Measurements from ENCODE around the gene CCDC149.
"Not testable (repeated sequence)": the region's sequence is repeated elsewhere in the genome, so short reads cannot be mapped to it uniquely, and the experiment has no call there.

Gene CCDC149

GRCh38 chr4:24915121-24915922 is 2.5 kb upstream of the CCDC149 start:
- no peak for DNase-seq (ENCODE audit: low read depth)

- DNase-seq (ENCODE audit: low read depth), result no peak
Observed at GRCh38 chr4:24914460-24914859, 1.6 kb upstream of the CCDC149 start.

- DNase-seq (ENCODE audit: low read depth), result no peak
Observed at GRCh38 chr4:24913119-24913485, 260 bp upstream of the CCDC149 start.

GRCh38 chr4:24910499-24910898 is 2.3 kb downstream of the CCDC149 start:
- no peak for DNase-seq (ENCODE audit: low read depth)

- DNase-seq (ENCODE audit: low read depth), result not testable (repeated sequence)
Observed at GRCh38 chr4:24909606-24910005, 3.2 kb downstream of the CCDC149 start.

GRCh38 chr4:24897639-24898038 is 15.2 kb downstream of the CCDC149 start:
- DNase-seq (ENCODE audit: low read depth), result no peak

GRCh38 chr4:24896977-24897376 is 15.9 kb downstream of the CCDC149 start:
- DNase-seq (ENCODE audit: low read depth), result no peak

- no peak for DNase-seq (ENCODE audit: low read depth)
Observed at GRCh38 chr4:24896056-24896455, 16.8 kb downstream of the CCDC149 start.

GRCh38 chr4:24895461-24895860 is 17.4 kb downstream of the CCDC149 start:
- DNase-seq (ENCODE audit: low read depth), result no peak

GRCh38 chr4:24894846-24895245 is 18.0 kb downstream of the CCDC149 start:
- no peak for DNase-seq (ENCODE audit: low read depth)

GRCh38 chr4:24894243-24894642 is 18.6 kb downstream of the CCDC149 start:
- DNase-seq (ENCODE audit: low read depth), result no peak

- DNase-seq (ENCODE audit: low read depth), result no peak
Observed at GRCh38 chr4:24892778-24893177, 20.1 kb downstream of the CCDC149 start.

GRCh38 chr4:24892278-24892677 is 20.6 kb downstream of the CCDC149 start:
- no peak for DNase-seq (ENCODE audit: low read depth)

GRCh38 chr4:24890561-24891126 is 22.2 kb downstream of the CCDC149 start:
- DNase-seq (ENCODE audit: low read depth), result no peak

GRCh38 chr4:24889991-24890390 is 22.9 kb downstream of the CCDC149 start:
- DNase-seq (ENCODE audit: low read depth), result no peak

- no peak for DNase-seq (ENCODE audit: low read depth)
Observed at GRCh38 chr4:24888475-24889344, 24.1 kb downstream of the CCDC149 start.

GRCh38 chr4:24887881-24888430 is 24.9 kb downstream of the CCDC149 start:
- DNase-seq (ENCODE audit: low read depth), result no peak

GRCh38 chr4:24886596-24886995 is 26.2 kb downstream of the CCDC149 start:
- no peak for DNase-seq (ENCODE audit: low read depth)

GRCh38 chr4:24885342-24885741 is 27.5 kb downstream of the CCDC149 start:
- no peak for DNase-seq (ENCODE audit: low read depth)

GRCh38 chr4:24884902-24885301 is 27.9 kb downstream of the CCDC149 start:
- no peak for DNase-seq (ENCODE audit: low read depth)

- no peak for DNase-seq (ENCODE audit: low read depth)
Observed at GRCh38 chr4:24881508-24882196, 31.2 kb downstream of the CCDC149 start.

GRCh38 chr4:24880186-24880585 is 32.7 kb downstream of the CCDC149 start:
- DNase-seq (ENCODE audit: low read depth), result no peak

All from stimulated activated CD8-positive, alpha-beta memory T cell treated with anti-CD3 and anti-CD28 coated beads, Interleukin-12 subunit alpha, Interleukin-12 subunit beta, amount 100 ng/mL, for 4 hours (primary cell).